Fibroblast of skin of abdomen (primary cell): ENCODE measurements around the gene C4orf51.

Experiments
- DNase-seq: peaks from one replicate; pipeline ENCODE4 v3.0.0-alpha.2; 2013

The C4orf51 gene

DNA sequence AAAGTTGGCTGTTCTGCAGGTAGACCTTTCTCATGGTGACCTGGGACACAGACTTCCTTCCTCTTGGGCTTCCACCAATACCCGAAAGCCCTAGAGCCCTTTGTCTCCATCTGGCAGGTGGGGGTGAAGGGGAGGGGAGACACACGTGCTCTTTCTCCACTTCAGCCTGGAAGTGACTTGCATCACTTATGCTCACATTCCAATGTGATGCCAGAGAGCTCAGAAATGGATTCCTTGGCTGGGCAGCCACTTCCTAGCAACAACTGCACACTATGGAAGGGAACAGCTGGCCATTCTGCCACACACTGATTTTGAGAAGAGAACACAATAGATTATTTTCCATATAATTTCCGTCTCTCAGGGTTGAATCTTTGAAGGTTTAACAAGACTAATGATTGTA is 36.3 kb downstream of the C4orf51 start:
- peak; percentile 49 for DNase-seq

DNA sequence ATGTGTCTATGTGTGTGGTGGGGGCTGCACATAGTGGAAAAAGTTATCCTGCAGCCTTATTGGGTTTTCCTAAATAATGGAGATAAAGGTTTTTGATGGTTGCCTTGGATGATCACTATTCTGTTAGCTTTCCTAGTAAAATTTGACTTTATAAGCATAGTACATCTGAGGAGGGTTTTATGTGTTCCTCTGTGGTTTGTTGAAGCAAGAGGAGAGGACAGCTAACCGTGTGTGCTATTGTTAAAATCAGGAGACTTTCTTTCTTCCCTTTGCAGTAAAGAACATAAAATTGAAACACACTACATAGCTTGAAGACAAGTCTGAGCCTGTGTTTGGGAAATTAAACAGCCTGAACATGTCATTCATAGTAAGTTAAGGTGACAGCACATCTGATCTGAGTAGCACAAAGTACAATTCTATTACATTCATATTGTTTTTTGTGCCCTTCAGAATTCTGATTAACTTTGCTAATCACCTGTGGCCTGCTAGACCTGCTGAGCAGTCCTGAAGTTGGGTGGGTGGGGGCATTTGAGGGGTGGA is 36.8 kb downstream of the C4orf51 start:
- DNase-seq: no peak

DNA sequence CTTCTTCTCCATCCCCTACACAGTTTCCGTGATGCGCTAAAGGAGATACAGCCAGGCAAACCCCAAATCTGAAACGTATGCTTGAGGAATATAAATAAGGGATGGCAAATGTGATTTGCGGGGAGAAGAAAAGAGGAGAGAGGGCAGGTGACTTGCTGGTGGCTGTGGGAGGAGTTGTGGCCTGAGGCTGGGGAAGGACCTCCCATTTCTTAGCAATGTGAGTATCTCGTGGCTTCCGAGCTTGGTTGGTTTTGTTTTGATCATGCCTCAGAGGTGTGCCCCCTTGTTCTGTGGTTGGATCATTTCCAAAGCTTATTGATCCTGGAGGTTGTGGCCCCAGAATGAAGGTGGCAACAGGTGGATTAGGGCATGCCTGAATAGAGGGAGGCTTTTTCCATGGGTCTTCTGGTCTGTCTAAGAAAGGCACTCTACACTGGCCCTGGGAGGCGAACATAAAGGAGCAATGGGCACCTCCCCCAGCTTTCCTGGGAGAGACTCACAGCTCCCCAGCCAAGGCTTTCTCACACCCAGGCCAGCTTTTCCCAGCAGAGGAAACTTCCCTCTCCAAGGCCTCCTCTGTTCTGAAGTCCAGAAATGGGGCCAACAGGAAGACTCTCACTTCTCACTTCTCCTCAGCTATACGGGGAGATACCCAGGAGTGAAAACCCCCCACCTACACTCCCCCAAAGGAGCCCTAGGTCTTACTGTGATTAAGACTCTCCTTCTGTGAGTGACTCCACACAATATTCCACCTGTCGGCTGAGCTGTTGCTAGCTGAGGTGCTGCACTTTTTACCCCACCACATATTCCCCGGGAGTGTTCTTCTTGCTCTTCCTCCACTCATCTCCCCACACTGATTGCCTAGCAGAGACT is 40.0 kb downstream of the C4orf51 start:
- DNase-seq: no peak

DNA sequence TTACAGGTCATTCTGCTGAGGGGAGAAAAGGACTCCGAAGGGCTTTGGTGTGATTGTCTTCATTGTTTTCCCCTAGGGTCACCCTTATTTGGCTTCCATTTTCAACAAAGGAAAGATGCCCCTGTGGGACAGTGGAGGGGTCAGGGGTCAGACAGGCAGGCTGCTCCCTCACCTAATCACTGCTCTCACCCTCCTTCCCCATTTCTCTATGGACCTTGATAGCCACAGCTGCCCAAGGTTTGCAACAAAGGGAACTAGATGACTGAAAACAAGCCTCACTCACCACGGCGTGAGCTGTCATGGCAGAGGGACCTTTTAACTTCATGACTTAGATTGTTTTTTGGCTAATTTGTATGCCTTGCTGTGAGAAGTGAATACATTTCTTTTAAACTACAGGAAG is 40.7 kb downstream of the C4orf51 start:
- no peak for DNase-seq

GRCh38 chr4:145722561-145722960 is 42.6 kb downstream of the C4orf51 start:
- DNase-seq: no peak

DNA sequence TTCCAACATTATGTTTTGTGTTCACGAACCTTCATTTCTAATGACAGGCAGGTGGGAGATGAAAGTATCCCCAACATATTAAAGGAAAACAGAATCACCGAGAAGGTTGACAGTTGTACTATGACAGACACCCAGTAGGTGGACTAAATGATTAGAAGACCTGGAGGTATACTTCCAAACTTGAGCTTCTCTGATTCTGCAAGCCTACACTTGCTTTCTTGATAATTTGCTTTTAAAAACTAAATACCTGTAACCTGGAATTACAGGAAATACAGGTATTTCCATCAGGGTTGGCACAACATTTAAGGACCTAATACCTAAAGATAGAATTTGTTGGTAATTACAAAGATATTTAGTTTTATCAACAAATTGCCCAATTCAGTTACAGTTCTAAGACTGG is 43.4 kb downstream of the C4orf51 start:
- no peak for DNase-seq

DNA sequence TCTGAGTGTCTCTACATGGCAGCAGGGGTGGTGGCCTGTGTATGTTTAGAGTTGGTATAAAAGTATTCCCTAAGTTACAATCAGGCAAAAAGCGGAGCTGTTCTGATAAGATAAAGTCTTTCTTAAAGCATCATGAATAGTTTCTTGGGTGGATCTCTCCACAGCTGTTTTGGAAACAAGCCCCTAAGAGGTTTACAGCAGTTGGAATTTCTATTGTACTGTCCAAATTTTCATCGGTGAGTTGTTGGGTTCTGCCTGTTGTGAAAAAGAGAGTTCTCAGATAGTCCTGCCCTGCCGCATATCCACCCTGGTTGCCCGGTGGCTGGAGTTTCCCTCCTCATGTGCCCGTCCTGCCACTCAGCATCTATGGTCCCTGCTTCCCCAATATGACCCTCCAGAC is 50.1 kb downstream of the C4orf51 start:
- no peak for DNase-seq

DNA sequence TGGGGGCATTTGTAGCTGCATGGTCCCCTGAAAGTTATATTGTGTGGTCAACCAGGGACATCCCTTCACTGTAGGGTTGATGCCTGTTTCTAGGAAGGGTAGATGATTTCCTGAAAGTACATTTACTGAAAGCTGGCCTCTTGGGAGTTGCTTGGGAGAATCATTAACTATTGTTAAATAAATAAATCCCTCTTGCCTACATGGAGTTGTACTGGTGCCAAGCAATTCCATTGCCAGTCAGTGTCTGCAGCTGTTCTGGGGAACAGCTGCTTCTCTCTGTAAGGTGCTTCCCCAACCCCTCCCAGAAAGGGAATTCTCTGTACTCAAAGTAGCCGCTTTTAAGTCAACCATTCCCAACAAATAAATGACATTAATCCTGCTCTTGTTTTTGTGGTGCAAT is 51.1 kb downstream of the C4orf51 start:
- peak; percentile 61 for DNase-seq

DNA sequence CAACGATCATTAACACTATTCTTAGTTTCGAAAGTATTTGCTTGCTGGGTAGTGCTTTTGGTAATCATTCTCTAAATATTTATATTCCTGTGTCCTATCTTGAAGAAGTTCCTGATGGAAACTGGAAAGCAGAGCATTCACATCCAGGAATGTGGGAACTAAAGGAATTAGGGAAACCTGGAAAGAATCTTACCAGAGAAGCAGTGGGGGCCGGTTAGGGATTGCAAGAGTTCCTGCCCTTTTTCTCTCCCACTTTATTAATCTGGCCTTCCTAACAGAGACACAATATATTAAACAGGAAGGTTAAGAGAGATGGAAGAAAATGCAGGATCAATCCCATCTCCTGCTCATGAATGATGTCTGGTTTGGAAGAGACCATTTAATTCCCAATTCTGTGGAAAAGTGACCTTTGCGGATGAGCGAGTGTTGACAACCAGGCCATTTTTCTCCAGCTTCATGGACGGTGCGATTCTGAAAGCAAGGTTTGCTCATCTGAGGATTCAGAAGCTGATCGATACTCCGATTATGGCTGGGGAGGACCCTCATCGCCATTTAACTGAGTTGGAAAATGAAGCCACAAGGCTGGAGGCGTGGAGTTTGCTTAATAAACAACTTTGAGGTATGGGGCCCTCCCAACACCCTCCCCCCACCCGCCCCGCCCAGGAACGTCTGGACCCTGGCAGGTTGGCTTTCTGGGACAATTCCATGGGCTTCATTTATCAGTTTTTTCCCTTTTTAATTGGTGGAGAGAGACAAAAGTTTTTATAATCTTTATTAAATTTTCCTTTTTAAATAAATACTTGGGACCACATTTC is 52.3 kb downstream of the C4orf51 start:
- DNase-seq: no peak

GRCh38 chr4:145732895-145733880 is 53.2 kb downstream of the C4orf51 start:
- peak; percentile 97 for DNase-seq

DNA sequence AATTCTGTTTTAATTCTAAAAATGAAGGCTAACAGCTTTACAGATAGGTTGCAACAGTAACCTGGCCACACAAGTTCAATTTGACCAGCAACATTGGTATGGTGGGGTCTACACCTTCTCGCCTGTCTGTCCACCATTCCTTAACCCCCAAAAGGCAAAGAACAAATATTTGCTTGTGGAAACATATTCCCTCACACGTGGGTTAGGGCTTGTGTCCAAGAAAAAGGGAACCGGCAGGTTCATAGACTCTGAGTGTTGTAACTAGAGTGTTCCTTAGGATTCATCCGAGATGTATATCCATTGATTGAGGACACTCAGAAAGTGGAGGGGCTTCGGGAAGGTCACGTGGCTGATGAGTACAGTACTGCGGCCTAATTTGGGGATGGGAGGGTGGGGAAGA is 54.1 kb downstream of the C4orf51 start:
- DNase-seq: no peak

GRCh38 chr4:145734576-145735346 is 54.8 kb downstream of the C4orf51 start:
- DNase-seq: peak; percentile 98

DNA sequence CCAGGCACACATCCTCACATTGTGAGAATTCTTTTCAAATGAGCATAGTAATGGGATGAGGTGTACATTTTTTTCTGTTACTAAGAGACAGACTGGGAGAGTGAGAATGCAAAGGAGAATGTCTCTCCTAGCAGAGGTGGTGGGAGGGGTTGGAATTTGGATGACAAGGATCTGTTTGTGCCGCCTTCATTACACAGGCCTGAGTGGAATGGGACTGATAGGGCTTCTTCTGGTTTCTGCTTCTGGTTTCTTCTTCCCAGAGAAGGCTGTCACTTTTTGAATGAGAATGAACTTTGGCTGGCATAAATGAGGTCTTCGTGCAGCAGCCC is 55.4 kb downstream of the C4orf51 start:
- peak; percentile 97 for DNase-seq

DNA sequence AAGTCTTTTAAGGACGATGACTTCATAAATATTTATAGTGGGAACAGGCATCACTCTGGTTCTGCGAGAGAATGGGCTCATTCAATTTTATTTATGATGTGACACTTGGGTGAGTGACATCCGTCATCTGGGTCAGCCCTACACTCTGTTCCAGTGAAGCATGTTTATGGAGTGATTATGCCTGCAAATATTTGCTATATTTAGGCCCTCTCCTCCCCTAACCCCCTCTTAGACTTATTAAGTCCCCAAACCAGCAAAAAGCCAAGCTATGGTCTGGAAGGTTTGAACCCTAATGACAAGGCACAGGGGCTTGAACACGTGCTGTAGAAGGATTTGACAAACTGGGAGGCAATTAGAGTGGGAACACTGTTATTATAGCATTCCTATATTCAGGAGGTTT is 55.9 kb downstream of the C4orf51 start:
- DNase-seq: no peak

DNA sequence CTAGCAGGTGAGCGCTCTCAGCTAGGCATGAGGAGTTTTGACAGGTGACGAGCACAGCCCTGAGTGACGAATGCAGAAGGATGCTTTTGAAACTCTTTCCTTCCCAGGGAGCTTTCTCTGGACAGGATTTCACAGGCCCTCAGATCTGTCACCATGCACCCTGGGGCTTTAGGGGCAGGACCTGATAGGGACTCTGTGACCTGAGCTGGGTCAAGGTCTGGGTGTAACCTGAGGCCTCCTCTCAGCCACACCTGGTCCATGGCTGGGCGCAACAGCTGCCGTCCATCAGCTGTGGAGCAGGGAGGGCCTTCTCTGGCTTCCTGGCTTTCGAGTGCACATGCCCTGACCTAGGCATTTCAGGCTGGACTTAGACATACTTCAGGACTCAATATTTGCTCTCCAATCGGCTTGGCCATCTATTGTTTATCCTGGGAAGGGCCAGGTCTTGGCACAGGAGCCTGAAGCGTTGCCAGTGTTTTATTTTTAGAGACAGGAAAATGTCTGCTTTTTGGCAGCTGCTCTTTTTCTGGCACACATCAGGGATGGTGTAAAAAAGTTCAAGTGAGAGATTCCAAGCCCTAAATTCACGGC is 56.4 kb downstream of the C4orf51 start:
- peak; percentile 9 for DNase-seq

DNA sequence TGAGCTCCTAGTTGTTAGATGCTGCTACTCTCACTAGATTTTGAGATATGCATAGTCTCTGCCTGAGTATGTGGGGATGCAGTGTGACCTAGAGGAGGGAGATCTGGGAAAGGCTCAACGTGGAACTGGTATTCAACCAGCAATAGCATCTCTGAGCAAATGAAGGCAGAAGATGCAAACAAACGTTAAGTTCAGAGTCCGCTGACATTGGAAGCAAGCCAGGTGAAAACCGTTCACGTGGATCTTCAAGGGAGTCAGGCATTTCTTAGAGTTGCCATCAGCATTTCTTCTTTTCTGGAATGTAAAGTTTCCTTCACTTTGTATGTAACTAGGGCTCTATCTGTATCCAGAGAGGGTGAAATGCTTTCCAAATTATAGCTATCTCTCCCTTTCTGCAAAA is 59.9 kb downstream of the C4orf51 start:
- peak; percentile 10 for DNase-seq

DNA sequence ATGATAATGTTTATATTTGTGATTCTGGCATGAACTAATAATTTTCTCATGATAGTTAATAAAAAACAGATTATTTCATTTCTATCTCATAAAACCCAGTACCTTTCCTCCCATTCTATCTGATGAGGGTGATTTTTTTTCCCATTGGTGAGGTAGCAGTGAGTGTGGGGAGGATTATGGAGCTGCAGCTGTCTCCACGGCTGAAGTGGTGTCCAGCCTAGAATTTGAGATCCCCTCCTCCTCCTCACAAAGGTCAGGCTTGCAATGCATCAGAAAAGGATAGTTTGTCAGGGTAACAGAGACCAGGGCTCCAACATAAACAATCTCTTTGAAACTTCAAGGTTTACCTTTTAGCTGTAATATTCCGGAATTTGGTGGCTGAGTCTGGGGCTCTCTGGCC is 60.9 kb downstream of the C4orf51 start:
- no peak for DNase-seq

- no peak for DNase-seq
Measured at GRCh38 chr4:145743641-145744040, 63.7 kb downstream of the C4orf51 start.

- DNase-seq: no peak
Measured at GRCh38 chr4:145755802-145756201, 75.9 kb downstream of the C4orf51 start.

DNA sequence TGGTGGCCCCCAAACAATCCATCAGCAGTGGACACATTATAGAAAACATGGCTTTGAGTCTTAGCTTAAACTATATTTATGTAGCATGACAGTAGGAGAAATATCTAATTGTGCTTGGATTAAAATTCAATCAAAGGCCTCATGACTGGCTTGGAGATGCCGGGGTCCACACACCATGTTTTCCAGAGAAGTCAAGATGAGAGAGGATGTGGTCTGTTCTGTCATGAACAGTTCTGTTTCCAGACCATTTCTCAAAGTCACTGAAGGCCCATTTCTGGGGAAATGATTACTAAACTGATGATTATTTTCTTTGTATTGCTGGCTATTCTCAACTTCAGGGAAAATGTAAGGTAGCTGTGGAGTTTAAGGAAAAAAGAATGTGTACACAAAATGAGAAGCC is 76.3 kb downstream of the C4orf51 start:
- DNase-seq: no peak

- no peak for DNase-seq
Measured at GRCh38 chr4:145757188-145757587, 77.2 kb downstream of the C4orf51 start.
